ENCODE measurements around the gene WRAP53. TPM values are rescaled to one million over a fixed set of nuclear protein-coding genes. Genes with fewer than 3 reads are reported as not detected.

Gene WRAP53
- total and polyA plus RNA-seq, 2 of the 13 experiments (the other 11 are each of a cell fraction or from before 2014, with no cell fraction given): 7.0 to 19.5 TPM

DNA sequence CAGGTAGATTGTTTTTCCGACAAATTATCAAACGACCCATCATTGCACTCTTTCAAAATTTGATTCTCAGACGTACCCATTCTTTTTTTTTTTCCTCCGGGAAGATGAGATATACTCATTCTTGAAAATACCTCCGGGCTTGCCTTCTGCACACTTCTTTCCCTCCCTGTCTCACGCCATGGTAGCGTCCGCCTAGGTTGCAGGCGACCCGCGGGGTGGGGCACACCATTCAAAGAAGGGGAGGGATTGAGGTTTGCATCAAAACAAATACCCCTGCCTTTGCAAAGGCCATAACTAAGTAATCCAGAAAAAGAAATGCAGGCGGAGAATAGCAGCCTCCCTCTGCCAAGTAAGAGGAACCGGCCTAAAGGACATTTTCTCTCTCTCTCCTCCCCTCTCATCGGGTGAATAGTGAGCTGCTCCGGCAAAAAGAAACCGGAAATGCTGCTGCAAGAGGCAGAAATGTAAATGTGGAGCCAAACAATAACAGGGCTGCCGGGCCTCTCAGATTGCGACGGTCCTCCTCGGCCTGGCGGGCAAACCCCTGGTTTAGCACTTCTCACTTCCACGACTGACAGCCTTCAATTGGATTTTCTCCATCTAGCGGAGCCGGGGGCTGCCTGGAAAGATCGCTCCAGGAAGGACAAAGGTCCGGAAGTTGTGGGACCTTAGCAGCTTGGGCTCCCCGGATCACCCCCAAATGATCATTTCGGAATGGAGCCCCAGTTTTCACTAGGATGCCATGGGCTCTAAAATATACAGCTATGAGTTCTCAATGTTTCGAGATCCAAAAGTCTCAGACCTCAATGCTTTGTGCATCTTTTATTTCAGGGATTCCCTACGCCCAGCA lies 1.8 kb upstream of the WRAP53 start (continued):
- TF ChIP-seq, protein P1, sequence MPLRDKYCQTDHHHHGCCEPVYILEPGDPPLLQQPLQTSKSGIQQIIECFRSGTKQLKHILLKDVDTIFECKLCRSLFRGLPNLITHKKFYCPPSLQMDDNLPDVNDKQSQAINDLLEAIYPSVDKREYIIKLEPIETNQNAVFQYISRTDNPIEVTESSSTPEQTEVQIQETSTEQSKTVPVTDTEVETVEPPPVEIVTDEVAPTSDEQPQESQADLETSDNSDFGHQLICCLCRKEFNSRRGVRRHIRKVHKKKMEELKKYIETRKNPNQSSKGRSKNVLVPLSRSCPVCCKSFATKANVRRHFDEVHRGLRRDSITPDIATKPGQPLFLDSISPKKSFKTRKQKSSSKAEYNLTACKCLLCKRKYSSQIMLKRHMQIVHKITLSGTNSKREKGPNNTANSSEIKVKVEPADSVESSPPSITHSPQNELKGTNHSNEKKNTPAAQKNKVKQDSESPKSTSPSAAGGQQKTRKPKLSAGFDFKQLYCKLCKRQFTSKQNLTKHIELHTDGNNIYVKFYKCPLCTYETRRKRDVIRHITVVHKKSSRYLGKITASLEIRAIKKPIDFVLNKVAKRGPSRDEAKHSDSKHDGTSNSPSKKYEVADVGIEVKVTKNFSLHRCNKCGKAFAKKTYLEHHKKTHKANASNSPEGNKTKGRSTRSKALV (CRISPR knock-in tag; IDR thresholded peaks at IDR 0.05): no peak
- TF ChIP-seq ZNF124 (CRISPR knock-in tag; IDR thresholded peaks at IDR 0.05) (0 out of 2 replicates have a peak, but pooled peaks have one; percentile 44), RFX5 (IDR thresholded peaks at IDR 0.05; ENCODE audit: low read depth, low read length) (no peak), KAT8 (CRISPR knock-in tag; IDR thresholded peaks at IDR 0.05) (no peak; the same call in none of the 2 replicates), TGIF2 (CRISPR knock-in tag; IDR thresholded peaks at IDR 0.05) (no peak), ZMAT3 (CRISPR knock-in tag; conservative IDR thresholded peaks at IDR 0.05) (0 out of 2 replicates have a peak, but pooled peaks have one; percentile 10), KDM1A (CRISPR knock-in tag; IDR thresholded peaks at IDR 0.05) (no peak), HNRNPUL1 (IDR thresholded peaks at IDR 0.05; ENCODE audit: low read depth, low read length) (no peak), ZNF225 (CRISPR knock-in tag; IDR thresholded peaks at IDR 0.05) (no peak; the same call in 1 of the 2 replicates), HNRNPLL (IDR thresholded peaks at IDR 0.05; ENCODE audit: low read depth, low read length, poor library complexity, severe bottlenecking) (no peak), TP53 (CRISPR knock-in tag; conservative IDR thresholded peaks at IDR 0.05) (0 out of 2 replicates have a peak, but pooled peaks have one; percentile 45)
- TF ChIP-seq, protein P2, sequence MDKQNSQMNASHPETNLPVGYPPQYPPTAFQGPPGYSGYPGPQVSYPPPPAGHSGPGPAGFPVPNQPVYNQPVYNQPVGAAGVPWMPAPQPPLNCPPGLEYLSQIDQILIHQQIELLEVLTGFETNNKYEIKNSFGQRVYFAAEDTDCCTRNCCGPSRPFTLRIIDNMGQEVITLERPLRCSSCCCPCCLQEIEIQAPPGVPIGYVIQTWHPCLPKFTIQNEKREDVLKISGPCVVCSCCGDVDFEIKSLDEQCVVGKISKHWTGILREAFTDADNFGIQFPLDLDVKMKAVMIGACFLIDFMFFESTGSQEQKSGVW (CRISPR knock-in tag; IDR thresholded peaks at IDR 0.05; ENCODE audit: borderline replicate concordance): no peak
- TF ChIP-seq, protein P3, sequence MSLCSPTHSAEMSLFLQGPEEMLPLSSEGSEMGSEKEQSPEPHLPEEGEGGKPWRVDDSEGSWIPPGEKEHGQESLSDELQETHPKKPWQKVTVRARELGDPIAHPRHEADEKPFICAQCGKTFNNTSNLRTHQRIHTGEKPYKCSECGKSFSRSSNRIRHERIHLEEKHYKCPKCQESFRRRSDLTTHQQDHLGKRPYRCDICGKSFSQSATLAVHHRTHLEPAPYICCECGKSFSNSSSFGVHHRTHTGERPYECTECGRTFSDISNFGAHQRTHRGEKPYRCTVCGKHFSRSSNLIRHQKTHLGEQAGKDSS (CRISPR knock-in tag; IDR thresholded peaks at IDR 0.05; ENCODE audit: borderline replicate concordance, low read depth): no peak
- TF ChIP-seq, protein P4, sequence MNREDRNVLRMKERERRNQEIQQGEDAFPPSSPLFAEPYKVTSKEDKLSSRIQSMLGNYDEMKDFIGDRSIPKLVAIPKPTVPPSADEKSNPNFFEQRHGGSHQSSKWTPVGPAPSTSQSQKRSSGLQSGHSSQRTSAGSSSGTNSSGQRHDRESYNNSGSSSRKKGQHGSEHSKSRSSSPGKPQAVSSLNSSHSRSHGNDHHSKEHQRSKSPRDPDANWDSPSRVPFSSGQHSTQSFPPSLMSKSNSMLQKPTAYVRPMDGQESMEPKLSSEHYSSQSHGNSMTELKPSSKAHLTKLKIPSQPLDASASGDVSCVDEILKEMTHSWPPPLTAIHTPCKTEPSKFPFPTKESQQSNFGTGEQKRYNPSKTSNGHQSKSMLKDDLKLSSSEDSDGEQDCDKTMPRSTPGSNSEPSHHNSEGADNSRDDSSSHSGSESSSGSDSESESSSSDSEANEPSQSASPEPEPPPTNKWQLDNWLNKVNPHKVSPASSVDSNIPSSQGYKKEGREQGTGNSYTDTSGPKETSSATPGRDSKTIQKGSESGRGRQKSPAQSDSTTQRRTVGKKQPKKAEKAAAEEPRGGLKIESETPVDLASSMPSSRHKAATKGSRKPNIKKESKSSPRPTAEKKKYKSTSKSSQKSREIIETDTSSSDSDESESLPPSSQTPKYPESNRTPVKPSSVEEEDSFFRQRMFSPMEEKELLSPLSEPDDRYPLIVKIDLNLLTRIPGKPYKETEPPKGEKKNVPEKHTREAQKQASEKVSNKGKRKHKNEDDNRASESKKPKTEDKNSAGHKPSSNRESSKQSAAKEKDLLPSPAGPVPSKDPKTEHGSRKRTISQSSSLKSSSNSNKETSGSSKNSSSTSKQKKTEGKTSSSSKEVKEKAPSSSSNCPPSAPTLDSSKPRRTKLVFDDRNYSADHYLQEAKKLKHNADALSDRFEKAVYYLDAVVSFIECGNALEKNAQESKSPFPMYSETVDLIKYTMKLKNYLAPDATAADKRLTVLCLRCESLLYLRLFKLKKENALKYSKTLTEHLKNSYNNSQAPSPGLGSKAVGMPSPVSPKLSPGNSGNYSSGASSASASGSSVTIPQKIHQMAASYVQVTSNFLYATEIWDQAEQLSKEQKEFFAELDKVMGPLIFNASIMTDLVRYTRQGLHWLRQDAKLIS (CRISPR knock-in tag; IDR thresholded peaks at IDR 0.05): no peak
- TF ChIP-seq, protein P5, sequence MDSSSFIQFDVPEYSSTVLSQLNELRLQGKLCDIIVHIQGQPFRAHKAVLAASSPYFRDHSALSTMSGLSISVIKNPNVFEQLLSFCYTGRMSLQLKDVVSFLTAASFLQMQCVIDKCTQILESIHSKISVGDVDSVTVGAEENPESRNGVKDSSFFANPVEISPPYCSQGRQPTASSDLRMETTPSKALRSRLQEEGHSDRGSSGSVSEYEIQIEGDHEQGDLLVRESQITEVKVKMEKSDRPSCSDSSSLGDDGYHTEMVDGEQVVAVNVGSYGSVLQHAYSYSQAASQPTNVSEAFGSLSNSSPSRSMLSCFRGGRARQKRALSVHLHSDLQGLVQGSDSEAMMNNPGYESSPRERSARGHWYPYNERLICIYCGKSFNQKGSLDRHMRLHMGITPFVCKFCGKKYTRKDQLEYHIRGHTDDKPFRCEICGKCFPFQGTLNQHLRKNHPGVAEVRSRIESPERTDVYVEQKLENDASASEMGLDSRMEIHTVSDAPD (CRISPR knock-in tag; IDR thresholded peaks at IDR 0.05): no peak
